Osteoblast (primary cell): Measurements from ENCODE around the gene MXI1. TPM values are rescaled to one million over a fixed set of nuclear protein-coding genes. Genes with fewer than 3 reads are reported as not detected.

Experiments
- DNase-seq: peaks from one replicate; pipeline ENCODE4 v3.0.0; 2011; ENCODE audit warnings: low spot score, mixed read lengths; ENCODE audit not compliant: insufficient read length; ENCODE audit errors: missing footprints
- H2AFZ ChIP-seq: 2 replicates; pipeline ENCODE4 v1.6.0; 2011; ENCODE audit warnings: mild to moderate bottlenecking, low read length
- H3K27ac ChIP-seq: 2 replicates; pipeline ENCODE4 v1.5.1; 2011; ENCODE audit warnings: mild to moderate bottlenecking, low read depth, low read length, moderate library complexity
- H3K27me3 ChIP-seq: 2 replicates; pipeline ENCODE4 v1.6.0; 2012; ENCODE audit warnings: mild to moderate bottlenecking, control low read depth, inconsistent platforms, low read length, moderate library complexity; ENCODE audit not compliant: insufficient read depth
- H3K36me3 ChIP-seq: 2 replicates; pipeline ENCODE4 v1.5.1; 2011; ENCODE audit warnings: mild to moderate bottlenecking, low read length, control low read depth, moderate library complexity; ENCODE audit not compliant: insufficient read depth
- H3K4me1 ChIP-seq: 2 replicates; pipeline ENCODE4 v1.5.1; 2011; ENCODE audit warnings: mild to moderate bottlenecking, low read length, control low read depth, moderate library complexity; ENCODE audit not compliant: insufficient read depth
- H3K4me2 ChIP-seq: 2 replicates; pipeline ENCODE4 v1.6.0; 2011; ENCODE audit warnings: mild to moderate bottlenecking, low read length; ENCODE audit not compliant: insufficient read depth
- H3K4me3 ChIP-seq: fragments of 200-600 bp; sonication (generic); 3 replicates; pipeline ENCODE4 v1.5.1; 2012; ENCODE audit warnings: mild to moderate bottlenecking, low read length, inconsistent platforms; ENCODE audit not compliant: insufficient read depth
- H3K79me2 ChIP-seq: 2 replicates; pipeline ENCODE4 v1.6.0; 2012; ENCODE audit warnings: mild to moderate bottlenecking, low read length, control low read depth, inconsistent platforms; ENCODE audit not compliant: insufficient read depth
- H3K9me3 ChIP-seq: 2 replicates; pipeline ENCODE4 v1.5.1; 2011; ENCODE audit warnings: low read depth, low read length, control low read depth
- H4K20me1 ChIP-seq: 2 replicates; pipeline ENCODE4 v1.6.0; 2012; ENCODE audit warnings: mild to moderate bottlenecking, low read length, control low read depth; ENCODE audit not compliant: insufficient read depth
- total RNA-seq: library from RNA; depleted of rRNA; stranded (reverse); fragments of >200 nt; gene quantifications from 2 replicates; pipeline ENCODE4 v1.2.3, GENCODE V29; 2012
- TF ChIP-seq, protein P1 (sequence below): IDR thresholded peaks from 2 replicates; pipeline ENCODE4 v1.5.1; 2011; ENCODE audit warnings: mild to moderate bottlenecking, low read depth, low read length, moderate library complexity; ENCODE audit errors: extremely low read depth

MXI1 gene
- total RNA-seq, 1 donor: 41.6 TPM

DNA sequence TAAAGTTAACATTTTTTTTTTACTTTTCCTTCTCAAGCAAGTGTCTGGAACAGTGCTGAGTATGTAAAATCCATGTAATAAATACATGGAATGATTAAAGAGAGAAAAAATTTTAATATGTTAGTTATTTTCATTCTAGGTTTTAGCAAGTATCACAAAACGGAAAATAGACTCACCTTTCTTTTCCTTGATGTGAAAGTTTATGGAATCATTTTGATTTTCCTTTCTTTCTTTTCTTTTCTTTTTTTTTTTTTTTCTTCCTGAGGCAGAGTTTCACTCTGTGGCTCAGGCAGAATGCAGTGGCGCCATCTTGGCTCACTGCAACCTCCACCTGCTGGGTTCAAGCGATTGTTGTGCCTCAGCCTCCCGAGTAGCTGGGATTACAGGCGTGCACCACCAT, 69.2 kb downstream of the MXI1 start:
- no peaks in the 10 kb centered on the region for H3K27me3 ChIP-seq
- no peaks in the 10 kb centered on the region for H3K79me2 ChIP-seq
- DNase-seq: no peak
- H4K20me1 ChIP-seq: no peaks in the 10 kb centered on the region
- H3K27ac ChIP-seq: no peak overlapping the region
- H2AFZ ChIP-seq: no peak overlapping the region
- H3K4me3 ChIP-seq: no peak overlapping the region
- TF ChIP-seq, protein P1, sequence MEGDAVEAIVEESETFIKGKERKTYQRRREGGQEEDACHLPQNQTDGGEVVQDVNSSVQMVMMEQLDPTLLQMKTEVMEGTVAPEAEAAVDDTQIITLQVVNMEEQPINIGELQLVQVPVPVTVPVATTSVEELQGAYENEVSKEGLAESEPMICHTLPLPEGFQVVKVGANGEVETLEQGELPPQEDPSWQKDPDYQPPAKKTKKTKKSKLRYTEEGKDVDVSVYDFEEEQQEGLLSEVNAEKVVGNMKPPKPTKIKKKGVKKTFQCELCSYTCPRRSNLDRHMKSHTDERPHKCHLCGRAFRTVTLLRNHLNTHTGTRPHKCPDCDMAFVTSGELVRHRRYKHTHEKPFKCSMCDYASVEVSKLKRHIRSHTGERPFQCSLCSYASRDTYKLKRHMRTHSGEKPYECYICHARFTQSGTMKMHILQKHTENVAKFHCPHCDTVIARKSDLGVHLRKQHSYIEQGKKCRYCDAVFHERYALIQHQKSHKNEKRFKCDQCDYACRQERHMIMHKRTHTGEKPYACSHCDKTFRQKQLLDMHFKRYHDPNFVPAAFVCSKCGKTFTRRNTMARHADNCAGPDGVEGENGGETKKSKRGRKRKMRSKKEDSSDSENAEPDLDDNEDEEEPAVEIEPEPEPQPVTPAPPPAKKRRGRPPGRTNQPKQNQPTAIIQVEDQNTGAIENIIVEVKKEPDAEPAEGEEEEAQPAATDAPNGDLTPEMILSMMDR: no peak
- H3K36me3 ChIP-seq: no peaks in the 10 kb centered on the region
- peaks cover 6% of the 10 kb centered on the region for H3K4me1 ChIP-seq
- H3K4me2 ChIP-seq: no peak overlapping the region
- no peaks in the 10 kb centered on the region for H3K9me3 ChIP-seq

DNA sequence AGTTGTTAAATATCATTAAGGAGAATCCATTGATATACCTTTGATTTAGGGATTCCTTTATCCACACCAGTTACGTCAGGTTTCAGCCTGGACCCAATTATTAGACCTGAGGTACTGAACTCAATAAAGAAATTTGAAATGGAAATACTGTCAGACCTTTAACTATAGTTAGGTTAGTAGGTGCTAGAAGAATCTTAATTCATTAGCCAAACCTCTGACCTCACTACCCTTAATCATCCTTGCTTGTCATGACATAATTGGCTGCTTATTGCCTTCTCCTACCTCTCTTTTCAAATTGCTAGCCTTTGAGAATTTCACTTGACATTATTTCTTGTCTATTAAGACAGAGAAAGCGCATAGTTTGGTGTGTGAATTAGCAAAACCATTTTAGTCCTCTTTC, 70.2 kb downstream of the MXI1 start:
- Histone ChIP-seq H3K79me2 (no peaks in the 10 kb centered on the region), H4K20me1 (no peaks in the 10 kb centered on the region), H3K4me3 (no peak overlapping the region), H3K4me1 (peaks cover 6% of the 10 kb centered on the region), H3K4me2 (no peak overlapping the region), H3K27ac (no peak overlapping the region), H3K36me3 (no peaks in the 10 kb centered on the region), H3K9me3 (no peaks in the 10 kb centered on the region), H2AFZ (no peak overlapping the region), H3K27me3 (no peaks in the 10 kb centered on the region)
- TF ChIP-seq, protein P1: no peak
- DNase-seq: no peak

DNA sequence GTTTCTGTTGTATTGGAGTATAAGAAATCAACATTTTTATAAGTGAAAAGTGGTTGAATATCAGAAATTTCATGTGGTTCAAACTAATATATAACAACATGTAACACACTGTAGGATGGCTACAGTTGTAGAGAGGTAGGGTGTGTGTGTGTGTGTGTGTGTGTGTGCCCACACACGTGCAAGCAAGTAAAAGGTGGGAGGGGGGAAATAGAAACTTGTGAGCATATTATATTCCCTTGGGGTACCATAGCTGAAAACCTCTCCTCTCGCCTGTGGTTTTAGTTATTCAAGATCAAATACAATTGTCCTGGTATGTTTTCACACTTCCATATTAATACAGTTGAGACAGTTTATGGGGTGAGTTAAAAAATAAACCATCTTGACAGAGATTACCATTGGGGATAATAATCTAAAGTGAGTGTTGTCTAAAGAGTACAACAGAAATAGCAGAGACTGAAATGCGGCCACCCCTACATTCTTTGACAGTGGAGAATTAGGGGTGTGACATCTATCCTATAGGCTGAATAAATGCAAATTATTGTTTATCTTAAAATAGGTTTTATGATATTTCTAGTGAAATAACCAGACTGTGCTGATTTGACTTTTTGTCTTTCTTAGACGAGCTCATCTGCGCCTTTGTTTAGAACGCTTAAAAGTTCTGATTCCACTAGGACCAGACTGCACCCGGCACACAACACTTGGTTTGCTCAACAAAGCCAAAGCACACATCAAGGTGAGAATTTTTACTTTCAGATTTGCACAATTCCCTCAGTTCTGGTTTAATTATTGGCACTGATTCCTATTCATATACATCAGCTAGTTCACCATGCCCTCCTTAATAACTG, 71.4 kb downstream of the MXI1 start:
- H4K20me1 ChIP-seq: no peaks in the 10 kb centered on the region
- H3K27ac ChIP-seq: no peak overlapping the region
- H3K9me3 ChIP-seq: no peaks in the 10 kb centered on the region
- no peaks in the 10 kb centered on the region for H3K36me3 ChIP-seq
- peak overlapping the region; percentile 76 for H2AFZ ChIP-seq
- H3K4me3 ChIP-seq: peak overlapping the region; percentile 58
- H3K4me2 ChIP-seq: peak overlapping the region; percentile 81
- no peaks in the 10 kb centered on the region for H3K79me2 ChIP-seq
- TF ChIP-seq, protein P1: no peak
- no peaks in the 10 kb centered on the region for H3K4me1 ChIP-seq
- no peak for DNase-seq
- H3K27me3 ChIP-seq: no peaks in the 10 kb centered on the region

DNA sequence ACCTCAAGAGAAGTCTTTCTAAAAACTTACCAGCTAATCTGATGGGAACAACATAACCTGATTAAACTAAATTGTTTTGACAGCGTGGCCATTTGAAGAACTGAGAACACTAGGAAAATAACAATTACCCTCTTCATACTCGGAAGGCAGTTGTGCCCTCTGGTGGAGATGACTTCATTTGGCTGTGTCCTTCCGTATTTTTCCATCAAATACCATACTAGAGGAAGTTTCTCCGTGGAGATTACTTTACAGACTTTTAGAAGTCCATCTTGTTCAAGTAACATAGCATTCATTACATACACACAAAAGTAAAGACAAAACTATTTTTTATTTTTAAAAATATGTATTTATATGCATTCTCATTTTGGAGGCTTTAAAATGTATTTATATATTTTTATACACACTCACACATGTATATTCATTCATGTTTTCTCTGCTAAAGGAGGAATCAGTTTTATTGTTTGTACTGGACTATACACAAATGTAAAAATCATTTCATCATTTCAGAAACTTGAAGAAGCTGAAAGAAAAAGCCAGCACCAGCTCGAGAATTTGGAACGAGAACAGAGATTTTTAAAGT, 72.1 kb downstream of the MXI1 start:
- Histone ChIP-seq H3K9me3 (no peaks in the 10 kb centered on the region), H3K27ac (no peak overlapping the region), H3K27me3 (no peaks in the 10 kb centered on the region), H3K4me2 (peak overlapping the region; percentile 81), H3K79me2 (no peaks in the 10 kb centered on the region), H3K4me3 (peak overlapping the region; percentile 58), H3K4me1 (no peaks in the 10 kb centered on the region), H2AFZ (peak overlapping the region; percentile 76), H3K36me3 (no peaks in the 10 kb centered on the region), H4K20me1 (no peaks in the 10 kb centered on the region)
- TF ChIP-seq, protein P1: peak; percentile 83
- no peak for DNase-seq
